IMR-90 (cell line): ENCODE results near the gene OPTC. TPM values are rescaled to one million over a fixed set of nuclear protein-coding genes. Genes with fewer than 3 reads are reported as not detected.

Experiments
- ATAC-seq: fragments of 200-7000 bp; cut with Tn5 transposase; 2 replicates; pipeline ENCODE4 v1.9.1; 2020; ENCODE audit warnings: low read depth, mild to moderate bottlenecking, moderate library complexity
- BruUV-seq: library from RNA; stranded (reverse); fragments of 400-500 nt; replicated peaks from 2 replicates; lab custom pipeline; 2021; lab: Mats Ljungman, UMichigan
- CTCF ChIA-PET: fragments of 300-600 bp; formaldehyde crosslinking; extraction: SDS; loops from one replicate; lab custom pipeline; 2021; ENCODE audit warnings: antibody characterized with exemption; lab: Yijun Ruan, JAX
- POLR2A ChIA-PET: fragments of 300-600 bp; sonication (Branson Sonifier 250); formaldehyde crosslinking; loops from one replicate; lab custom pipeline; 2022; ENCODE audit warnings: antibody characterized with exemption; ENCODE audit not compliant: unreplicated experiment; lab: Charles Lee
- DNase-seq: peaks from one replicate; pipeline ENCODE4 v3.0.0; 2013
- H2AFZ ChIP-seq: replicated peaks from 2 replicates; pipeline ENCODE3; 2013; ENCODE audit warnings: low read length, mild to moderate bottlenecking; ENCODE audit not compliant: poor library complexity
- H2AK5ac ChIP-seq: 2 replicates; pipeline ENCODE4 v1.6.1; 2013; ENCODE audit warnings: low read depth, low read length, inconsistent platforms
- H2AK9ac ChIP-seq: replicated peaks from 2 replicates; pipeline ENCODE3; 2013; ENCODE audit warnings: mild to moderate bottlenecking, low read depth, low read length, moderate library complexity; ENCODE audit not compliant: poor library complexity
- H2BK120ac ChIP-seq: 2 replicates; pipeline ENCODE4 v1.6.1; 2013; ENCODE audit warnings: low read depth, low read length, inconsistent platforms
- H2BK15ac ChIP-seq: 3 replicates; pipeline ENCODE4 v1.6.1; 2013; ENCODE audit warnings: low read depth, low read length, inconsistent platforms
- H2BK20ac ChIP-seq: 2 replicates; pipeline ENCODE4 v1.6.1; 2013; ENCODE audit warnings: low read depth, mild to moderate bottlenecking, inconsistent platforms, low read length, moderate library complexity
- H2BK5ac ChIP-seq: 2 replicates; pipeline ENCODE4 v1.6.1; 2013; ENCODE audit warnings: mild to moderate bottlenecking, low read depth, low read length, inconsistent platforms; ENCODE audit not compliant: poor library complexity, severe bottlenecking
- H3K14ac ChIP-seq: replicated peaks from 2 replicates; pipeline ENCODE4 v1.6.1; 2013; ENCODE audit warnings: low read depth, low read length, inconsistent platforms
- H3K18ac ChIP-seq: 2 replicates; pipeline ENCODE4 v1.6.1; 2013; ENCODE audit warnings: low read depth, low read length, control low read depth
- H3K23ac ChIP-seq: 2 replicates; pipeline ENCODE4 v1.6.1; 2013; ENCODE audit warnings: low read depth, low read length, inconsistent platforms
- H3K27ac ChIP-seq: 2 replicates; pipeline ENCODE4 v1.5.1; 2013; ENCODE audit warnings: mild to moderate bottlenecking, control low read depth, low read length; ENCODE audit not compliant: insufficient read depth
- H3K27me3 ChIP-seq: 2 replicates; pipeline ENCODE4 v1.6.1; 2013; ENCODE audit warnings: low read length; ENCODE audit not compliant: control insufficient read depth, insufficient read depth
- H3K36me3 ChIP-seq: 2 replicates; pipeline ENCODE4 v1.6.1; 2013; ENCODE audit warnings: low read length, mixed read lengths; ENCODE audit not compliant: control insufficient read depth, insufficient read depth
- H3K4ac ChIP-seq: 2 replicates; pipeline ENCODE4 v1.6.1; 2013; ENCODE audit warnings: low read depth, low read length, inconsistent platforms
- H3K4me1 ChIP-seq: 2 replicates; pipeline ENCODE4 v1.6.1; 2013; ENCODE audit warnings: low read length, mixed read lengths; ENCODE audit not compliant: control insufficient read depth, insufficient read depth
- H3K4me2 ChIP-seq: 2 replicates; pipeline ENCODE4 v1.6.1; 2013; ENCODE audit warnings: low read depth, mild to moderate bottlenecking, control low read depth, low read length, moderate library complexity
- H3K4me3 ChIP-seq: 2 replicates; pipeline ENCODE4 v1.5.1; 2013; ENCODE audit warnings: low read depth, mild to moderate bottlenecking, control low read depth, low read length, moderate library complexity; ENCODE audit not compliant: insufficient read depth
- H3K56ac ChIP-seq: 2 replicates; pipeline ENCODE4 v1.6.1; 2013; ENCODE audit warnings: low read length, inconsistent platforms; ENCODE audit not compliant: insufficient read depth; ENCODE audit errors: extremely low read depth
- H3K79me1 ChIP-seq, 2 experiments: 2 replicates each; pipeline ENCODE4 v1.6.1; 2013; ENCODE audit warnings: low read length in 2 of 2, inconsistent platforms in 1 of 2, low read depth in 1 of 2
- H3K9ac ChIP-seq: 2 replicates; pipeline ENCODE4 v1.6.1; 2013; ENCODE audit warnings: low read depth, low read length, control low read depth
- H3K9me1 ChIP-seq: 2 replicates; pipeline ENCODE4 v1.6.1; 2013; ENCODE audit warnings: low read length, inconsistent platforms; ENCODE audit not compliant: insufficient read depth
- H3K9me3 ChIP-seq: 2 replicates; pipeline ENCODE4 v1.6.1; 2013; ENCODE audit warnings: low read length; ENCODE audit not compliant: control insufficient read depth, insufficient read depth
- H4K20me1 ChIP-seq: 2 replicates; pipeline ENCODE4 v1.6.1; 2013; ENCODE audit warnings: low read length, inconsistent platforms; ENCODE audit not compliant: insufficient read depth
- H4K5ac ChIP-seq: 2 replicates; pipeline ENCODE4 v1.6.1; 2013; ENCODE audit warnings: mild to moderate bottlenecking, low read depth, low read length, control low read depth
- H4K8ac ChIP-seq, 2 experiments: 2 replicates each; pipeline ENCODE4 v1.6.1; 2013; ENCODE audit warnings: low read depth in 2 of 2, low read length in 2 of 2, control low read depth in 1 of 2, inconsistent platforms in 1 of 2
- H4K91ac ChIP-seq: 2 replicates; pipeline ENCODE4 v1.6.1; 2013; ENCODE audit warnings: low read depth, low read length, inconsistent platforms; ENCODE audit not compliant: insufficient read depth
- BHLHE40 ChIP-seq: fragments of 150-350 bp; IDR thresholded peaks from 2 replicates; pipeline ENCODE4 v1.6.1; 2016; ENCODE audit warnings: mild to moderate bottlenecking, low read depth, low read length
- CEBPB ChIP-seq: IDR thresholded peaks from 2 replicates; pipeline ENCODE4 v1.6.1; 2012; ENCODE audit warnings: low read depth, low read length, improper control_type of control experiment
- CHD1 ChIP-seq: IDR thresholded peaks from 2 replicates; pipeline ENCODE4 v1.6.1; 2012; ENCODE audit warnings: low read depth, low read length, improper control_type of control experiment
- FOS ChIP-seq: fragments of 150-350 bp; IDR thresholded peaks from 2 replicates; pipeline ENCODE4 v1.6.1; 2016; ENCODE audit warnings: low read depth, low read length
- MAFK ChIP-seq: IDR thresholded peaks from 2 replicates; pipeline ENCODE4 v1.6.1; 2012; ENCODE audit warnings: low read depth, low read length, improper control_type of control experiment
- MAZ ChIP-seq: IDR thresholded peaks from 2 replicates; pipeline ENCODE4 v1.6.1; 2012; ENCODE audit warnings: low read depth, mild to moderate bottlenecking, low read length, improper control_type of control experiment, moderate library complexity, borderline replicate concordance
- MXI1 ChIP-seq: IDR thresholded peaks from 2 replicates; pipeline ENCODE4 v1.6.1; 2012; ENCODE audit warnings: low read depth, mild to moderate bottlenecking, low read length, moderate library complexity, borderline replicate concordance
- NFE2L2 ChIP-seq: fragments of 150-350 bp; IDR thresholded peaks from 2 replicates; pipeline ENCODE4 v1.6.1; 2016; ENCODE audit warnings: low read depth, mild to moderate bottlenecking, low read length
- POLR2A ChIP-seq: IDR thresholded peaks from 2 replicates; pipeline ENCODE4 v1.6.1; 2012; ENCODE audit warnings: mild to moderate bottlenecking, low read depth, low read length
- RAD21 ChIP-seq: IDR thresholded peaks from 2 replicates; pipeline ENCODE4 v1.6.1; 2012; ENCODE audit warnings: low read length, improper control_type of control experiment
- RCOR1 ChIP-seq: IDR thresholded peaks from 2 replicates; pipeline ENCODE4 v1.6.1; 2012; ENCODE audit warnings: mild to moderate bottlenecking, low read length, improper control_type of control experiment; ENCODE audit not compliant: insufficient replicate concordance
- RFX5 ChIP-seq: IDR thresholded peaks from 2 replicates; pipeline ENCODE4 v1.8.0; 2012; ENCODE audit warnings: low read depth, mild to moderate bottlenecking, low read length, moderate library complexity
- SMC3 ChIP-seq: fragments of 150-350 bp; IDR thresholded peaks from 2 replicates; pipeline ENCODE4 v1.6.1; 2016; ENCODE audit warnings: low read depth, mild to moderate bottlenecking, antibody characterized with exemption, low read length, moderate library complexity
- USF2 ChIP-seq: fragments of 150-350 bp; IDR thresholded peaks from 2 replicates; pipeline ENCODE4 v1.6.1; 2017; ENCODE audit warnings: mild to moderate bottlenecking, antibody characterized with exemption, low read length, low read depth
- WGBS, 2 experiments: methylation state at CpG; one replicate each; pipeline versions ENCODE4 v1.1.5 to v1.1.7; 2013; ENCODE audit warnings: missing lambda C conversion rate in 2 of 2; ENCODE audit not compliant: insufficient read length in 1 of 2; ENCODE audit errors: extremely low coverage in 2 of 2; 5-methylcytosine and 5-hydroxymethylcytosine counted together
- dilution Hi-C: fragments of 300-500 bp; cut with HindIII; formaldehyde crosslinking; loops from one replicate; pipeline ENCODE4 v1.14.3; 2018; ENCODE audit warnings: low sequenced_read_pairs; ENCODE audit not compliant: unreplicated experiment
- in situ Hi-C: fragments of 300-500 bp; cut with MboI; formaldehyde crosslinking; loops from 3 replicates; pipeline ENCODE4 v1.14.3; 2019; ENCODE audit warnings: low sequenced_read_pairs, inconsistent platforms, mixed read lengths
- intact Hi-C: fragments of 100-400 bp; cut with micrococcal nuclease; formaldehyde crosslinking; loops from 2 replicates; pipeline ENCODE4 v1.10.0; 2022
- polyA plus RNA-seq, 3 experiments: library from polyadenylated mRNA; depleted of rRNA; stranded (reverse); fragments of >200 nt; gene quantifications; 2 replicates each; pipeline ENCODE4 v1.2.3, GENCODE V29; 2012; ENCODE audit warnings: low replicate concordance in 1 of 3
- total RNA-seq: library from RNA; depleted of rRNA; stranded (reverse); fragments of >200 nt; gene quantifications from 2 replicates; pipeline ENCODE4 v1.2.3, GENCODE V29; 2012
- TF ChIP-seq, protein P1 (sequence below): conservative IDR thresholded peaks from 2 replicates; pipeline ENCODE4 v1.5.1; 2012; ENCODE audit warnings: mild to moderate bottlenecking, low read depth, low read length, improper control_type of control experiment
- TF ChIP-seq, protein P2 (sequence below): fragments of 150-350 bp; IDR thresholded peaks from 2 replicates; pipeline ENCODE4 v1.6.1; 2016; ENCODE audit warnings: low read depth, mild to moderate bottlenecking, low read length, moderate library complexity, borderline replicate concordance

The OPTC gene
- total and polyA plus RNA-seq, 2 of the 4 experiments (the other 2 are of a cell fraction) = not detected

DNA sequence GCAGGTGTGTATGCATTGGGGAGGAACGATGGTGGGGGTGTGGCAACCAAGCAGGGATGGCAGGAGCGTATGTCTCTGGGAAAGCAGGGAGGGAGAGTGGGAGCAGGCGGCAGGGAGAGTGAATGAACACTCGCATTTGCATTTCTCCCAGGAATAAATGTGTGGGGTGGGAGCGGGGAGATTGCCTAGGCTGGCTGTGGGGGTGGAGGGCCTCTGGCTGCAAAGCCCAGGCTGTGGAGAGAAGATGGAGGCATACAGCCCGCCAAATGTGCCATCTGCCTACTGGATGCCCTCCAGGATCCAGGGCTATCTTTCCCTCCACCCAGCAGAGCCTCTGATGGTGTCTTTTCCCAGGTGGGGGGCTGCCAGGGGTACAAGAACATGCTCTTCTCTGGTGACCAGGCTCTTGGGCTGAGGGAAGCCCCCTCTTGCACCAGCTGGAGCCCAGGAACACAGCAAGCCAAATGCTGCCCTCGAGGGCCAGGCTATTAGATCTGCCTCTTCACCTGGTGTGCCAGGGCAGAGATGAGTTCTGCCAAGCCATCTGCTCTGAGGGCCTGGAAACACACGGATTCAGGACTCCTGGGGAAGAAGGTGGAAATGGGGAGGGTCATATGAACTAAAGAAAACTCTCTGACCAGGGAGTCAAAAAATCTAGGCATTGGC, 1.7 kb upstream of the OPTC start:
- H2AFZ ChIP-seq = no peak overlapping the region
- peak overlapping the region; percentile 25 for H2AK9ac ChIP-seq
- H3K4me1 ChIP-seq = peaks cover under 1% of the 10 kb centered on the region; the same call in 1 of the 2 replicates
- no TSS peak for BruUV-seq
- H4K8ac ChIP-seq = no peak overlapping the region
- H2BK20ac ChIP-seq = no peak overlapping the region
- no peak overlapping the region for H3K4me2 ChIP-seq
- dilution Hi-C loops = no loop called here
- H3K18ac ChIP-seq = no peak overlapping the region
- peaks cover 4% of the 10 kb centered on the region; the same call in 1 of the 2 replicates for H3K9me1 ChIP-seq
- H2BK120ac ChIP-seq = no peak overlapping the region
- H4K5ac ChIP-seq = no peak overlapping the region
- H3K9me3 ChIP-seq = no peaks in the 10 kb centered on the region
- H2BK5ac ChIP-seq = no peak overlapping the region
- no peak overlapping the region for H3K9ac ChIP-seq
- no peak overlapping the region for H3K4ac ChIP-seq
- TF ChIP-seq MAFK = no peak
- no peak for TF ChIP-seq POLR2A
- TF ChIP-seq, protein P1, sequence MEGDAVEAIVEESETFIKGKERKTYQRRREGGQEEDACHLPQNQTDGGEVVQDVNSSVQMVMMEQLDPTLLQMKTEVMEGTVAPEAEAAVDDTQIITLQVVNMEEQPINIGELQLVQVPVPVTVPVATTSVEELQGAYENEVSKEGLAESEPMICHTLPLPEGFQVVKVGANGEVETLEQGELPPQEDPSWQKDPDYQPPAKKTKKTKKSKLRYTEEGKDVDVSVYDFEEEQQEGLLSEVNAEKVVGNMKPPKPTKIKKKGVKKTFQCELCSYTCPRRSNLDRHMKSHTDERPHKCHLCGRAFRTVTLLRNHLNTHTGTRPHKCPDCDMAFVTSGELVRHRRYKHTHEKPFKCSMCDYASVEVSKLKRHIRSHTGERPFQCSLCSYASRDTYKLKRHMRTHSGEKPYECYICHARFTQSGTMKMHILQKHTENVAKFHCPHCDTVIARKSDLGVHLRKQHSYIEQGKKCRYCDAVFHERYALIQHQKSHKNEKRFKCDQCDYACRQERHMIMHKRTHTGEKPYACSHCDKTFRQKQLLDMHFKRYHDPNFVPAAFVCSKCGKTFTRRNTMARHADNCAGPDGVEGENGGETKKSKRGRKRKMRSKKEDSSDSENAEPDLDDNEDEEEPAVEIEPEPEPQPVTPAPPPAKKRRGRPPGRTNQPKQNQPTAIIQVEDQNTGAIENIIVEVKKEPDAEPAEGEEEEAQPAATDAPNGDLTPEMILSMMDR = no peak
- no peak for TF ChIP-seq SMC3
- TF ChIP-seq MAZ = no peak
- no peak for TF ChIP-seq NFE2L2
- TF ChIP-seq FOS = no peak
- TF ChIP-seq CHD1 = no peak
- no peak for TF ChIP-seq RCOR1
- no peak for TF ChIP-seq BHLHE40
- TF ChIP-seq, protein P2, sequence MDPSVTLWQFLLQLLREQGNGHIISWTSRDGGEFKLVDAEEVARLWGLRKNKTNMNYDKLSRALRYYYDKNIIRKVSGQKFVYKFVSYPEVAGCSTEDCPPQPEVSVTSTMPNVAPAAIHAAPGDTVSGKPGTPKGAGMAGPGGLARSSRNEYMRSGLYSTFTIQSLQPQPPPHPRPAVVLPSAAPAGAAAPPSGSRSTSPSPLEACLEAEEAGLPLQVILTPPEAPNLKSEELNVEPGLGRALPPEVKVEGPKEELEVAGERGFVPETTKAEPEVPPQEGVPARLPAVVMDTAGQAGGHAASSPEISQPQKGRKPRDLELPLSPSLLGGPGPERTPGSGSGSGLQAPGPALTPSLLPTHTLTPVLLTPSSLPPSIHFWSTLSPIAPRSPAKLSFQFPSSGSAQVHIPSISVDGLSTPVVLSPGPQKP = no peak
- no peak for TF ChIP-seq MXI1
- TF ChIP-seq RFX5 = no peak
- no peak for TF ChIP-seq CEBPB
- no peak for TF ChIP-seq RAD21
- no peak for TF ChIP-seq USF2
- no peak overlapping the region for H3K56ac ChIP-seq
- H3K79me1 ChIP-seq = no peaks in the 10 kb centered on the region
- ChIA-PET POLR2A (no interaction called here), CTCF (no interaction called here)
- DNase-seq = no peak
- no peaks in the 10 kb centered on the region for H4K20me1 ChIP-seq
- H4K91ac ChIP-seq = no peak overlapping the region
- WGBS, 2 experiments = 60% methylated on average over 4 of the region's 8 CpGs; no CpG with 5 or more reads in 1 of the 2 experiments
- no peak for ATAC-seq
- H3K4me3 ChIP-seq = no peak overlapping the region
- intact Hi-C loops = no loop called here
- no peak overlapping the region for H3K14ac ChIP-seq
- H3K23ac ChIP-seq = no peak overlapping the region
- in situ Hi-C loops = no loop called here
- H3K27me3 ChIP-seq = no peaks in the 10 kb centered on the region; the same call in 1 of the 2 replicates
- H2AK5ac ChIP-seq = no peak overlapping the region
- no peaks in the 10 kb centered on the region for H3K36me3 ChIP-seq
- H2BK15ac ChIP-seq = no peak overlapping the region
- H3K27ac ChIP-seq = no peak overlapping the region
